K562 (cell line): ENCODE data around the gene CCDC97. TPM values are rescaled to one million over a fixed set of nuclear protein-coding genes. Genes with fewer than 3 reads are reported as not detected.

Experiments
- BCLAF1 ChIP-seq, 2 experiments: fragments of 450-650 bp in 1 of 2; IDR thresholded peaks; 2 replicates each; pipeline ENCODE4 v1.6.1; 2011 to 2017; ENCODE audit warnings: low read depth in 2 of 2, antibody characterized with exemption in 1 of 2, borderline replicate concordance in 1 of 2, low read length in 1 of 2, mild to moderate bottlenecking in 1 of 2, mixed read lengths in 1 of 2; ENCODE audit not compliant: control insufficient read depth in 1 of 2
- GABPA ChIP-seq: fragments of 200-800 bp; sonication (Bioruptor generic); conservative IDR thresholded peaks from 2 replicates; pipeline ENCODE4 v1.6.1; 2016; ENCODE audit warnings: low read depth, missing genetic modification characterization, missing compliant biosample characterization
- KLF1 ChIP-seq: fragments of 450-650 bp; IDR thresholded peaks from 2 replicates; pipeline ENCODE4 v1.6.1; 2016; ENCODE audit warnings: missing genetic modification characterization, missing compliant biosample characterization
- MCM5 ChIP-seq: fragments of 450-650 bp; IDR thresholded peaks from 2 replicates; pipeline ENCODE4 v1.6.1; 2016; ENCODE audit warnings: low read depth
- MNT ChIP-seq, 2 experiments: fragments of 450-650 bp; conservative IDR thresholded peaks; 2 replicates each; pipeline ENCODE4 v1.6.1; 2017; ENCODE audit warnings: mild to moderate bottlenecking in 2 of 2, moderate library complexity in 2 of 2
- NRF1 ChIP-seq, 2 experiments: fragments of 450-650 bp; IDR thresholded peaks in 1 of 2; conservative IDR thresholded peaks in 1 of 2; 2 replicates each; pipeline ENCODE4 v1.6.1; 2014; ENCODE audit warnings: mild to moderate bottlenecking in 2 of 2
- TEAD1 ChIP-seq, 2 experiments: fragments of 450-650 bp in 1 of 2; sonication (generic) in 1 of 2; formaldehyde crosslinking; IDR thresholded peaks; 2 replicates each; pipeline versions ENCODE4 v1.4.0 to v1.8.0; 2020 to 2022; ENCODE audit warnings: mild to moderate bottlenecking in 2 of 2, missing genetic modification reagents in 1 of 2
- TEAD2 ChIP-seq: fragments of 450-650 bp; IDR thresholded peaks from 2 replicates; pipeline ENCODE4 v1.6.1; 2016; ENCODE audit warnings: missing genetic modification characterization, control low read depth, missing compliant biosample characterization
- THAP12 ChIP-seq: fragments of 250-450 bp; sonication (Bioruptor Pico); IDR thresholded peaks from 2 replicates; pipeline ENCODE4 v1.9.0; 2021; ENCODE audit warnings: mild to moderate bottlenecking, inconsistent platforms
- ZNF318 ChIP-seq, 2 experiments: fragments of 450-650 bp; IDR thresholded peaks; 2 replicates each; pipeline ENCODE4 v1.6.1; 2016; ENCODE audit warnings: mild to moderate bottlenecking in 2 of 2, borderline replicate concordance in 1 of 2, low read depth in 1 of 2, moderate library complexity in 1 of 2
- ZNF586 ChIP-seq: fragments of 450-650 bp; formaldehyde crosslinking; conservative IDR thresholded peaks from 2 replicates; pipeline ENCODE4 v1.4.0; 2020; ENCODE audit warnings: mild to moderate bottlenecking, moderate library complexity
- polyA plus RNA-seq, 8 experiments: library from polyadenylated mRNA; depleted of rRNA in 4 of 8; stranded (reverse) in 5 of 8; unstranded in 3 of 8; fragments of >200 nt; fragmentation: Nextera tagmentation in 2 of 8; fragmentation: Illumina TruSeq in 1 of 8; extraction: Ambion mirVana in 2 of 8; extraction: Trizol in 1 of 8; gene quantifications; 2 replicates each; pipeline versions ENCODE4 v1.2.1 to v1.2.3, GENCODE V29; 2011 to 2014; ENCODE audit warnings: inconsistent platforms in 1 of 8, missing spikeins in 1 of 8
- total RNA-seq, 7 experiments: library from RNA; depleted of rRNA in 6 of 7; stranded (reverse); fragments of >200 nt in 6 of 7; fragmentation: Illumina TruSeq in 2 of 7; extraction: Trizol in 2 of 7; gene quantifications; 2 replicates each; pipeline versions ENCODE4 v1.2.1 to v1.2.3, GENCODE V29; 2011 to 2021; ENCODE audit warnings: low replicate concordance in 1 of 7

Gene CCDC97
- total and polyA plus RNA-seq, 9 of the 15 experiments (the other 6 are each of a cell fraction or from before 2014, with no cell fraction given): 0.60 to 16.5 (median 7.0) TPM

GRCh38 chr19:41367848-41368301 is 57.9 kb downstream of the CCDC97 start (continued):
- TF ChIP-seq ZNF318 (IDR thresholded peaks at IDR 0.05; ENCODE audit: borderline replicate concordance in 1 of 2, low read depth in 1 of 2): peak in 1 of 2 experiments; percentile 58; a peak in 1 of 4 replicates
- TF ChIP-seq GABPA (tag): peak; percentile 43; the same call in 1 of the 2 replicates
- peak in 1 of 2 experiments; percentile 69; a peak in 3 of 4 replicates for TF ChIP-seq MNT (conservative IDR thresholded peaks at IDR 0.05)
- peak; percentile 39 to 50; a peak in 3 of 4 replicates for TF ChIP-seq NRF1 (conservative IDR thresholded peaks at IDR 0.05 in 1 of 2, IDR thresholded peaks at IDR 0.05 in 1 of 2)
- peak; percentile 73 to 84; a peak in 3 of 4 replicates for TF ChIP-seq TEAD1 (CRISPR knock-in tag; IDR thresholded peaks at IDR 0.05)
- TF ChIP-seq ZNF586 (CRISPR knock-in tag): no peak
- 0 out of 2 replicates have a peak, but pooled peaks have one; percentile 75 for TF ChIP-seq TEAD2 (tag)
- no peak for TF ChIP-seq THAP12 (CRISPR knock-in tag)
- no peak for TF ChIP-seq BCLAF1 (IDR thresholded peaks at IDR 0.05; ENCODE audit: borderline replicate concordance in 1 of 2, control insufficient read depth in 1 of 2, low read depth in 2 of 2, low read length in 1 of 2)
- TF ChIP-seq KLF1: no peak
- no peak for TF ChIP-seq MCM5
